Suprapubic skin (tissue), 3 donors: ENCODE results near the gene ATP5F1C.

Source experiments
- CTCF ChIP-seq, 2 donors: fragments of 200-600 bp in 1 of 2; fragments of 450-650 bp in 1 of 2; sonication (generic) in 1 of 2; IDR thresholded peaks; one replicate each; pipeline ENCODE4 v1.5.1; 2016 to 2019; ENCODE audit warnings: antibody characterized with exemption in 2 of 2, mild to moderate bottlenecking in 1 of 2, moderate library complexity in 1 of 2
- EP300 ChIP-seq: sonication (generic); formaldehyde crosslinking; IDR thresholded peaks from one replicate; pipeline ENCODE4 v1.6.1; 2017; ENCODE audit warnings: antibody characterized with exemption

- TF ChIP-seq EP300 (no peak), CTCF (IDR thresholded peaks at IDR 0.05) (no peak)
These were observed 31.1 kb downstream of the ATP5F1C start for GRCh38 chr10:7819121-7819460.
